ENCODE measurements around the gene LIN54.
"Not testable (repeated sequence)": the region's sequence is repeated elsewhere in the genome, so short reads cannot be mapped to it uniquely, and the experiment has no call there.

The LIN54 gene

DNA sequence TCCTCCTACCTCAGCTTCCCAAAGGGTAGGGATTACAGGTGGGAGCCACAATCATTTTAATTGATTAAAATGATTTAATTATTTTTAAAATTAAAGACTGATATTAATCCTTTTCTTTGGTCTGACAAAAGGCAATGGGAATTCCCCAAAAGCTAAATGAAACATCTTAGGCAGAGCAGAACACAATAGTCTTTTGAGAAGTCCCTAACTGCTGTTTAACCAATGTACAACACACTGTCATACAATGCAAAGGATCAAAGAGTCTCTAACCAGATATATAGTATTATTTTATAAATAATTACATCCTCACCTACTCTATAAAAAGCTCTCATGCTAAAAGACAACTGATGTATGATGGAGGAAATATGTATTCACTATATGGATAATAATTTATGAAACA lies 63.1 kb downstream of the LIN54 start:
- no peak for DNase-seq (ENCODE audit: low read depth)

DNA sequence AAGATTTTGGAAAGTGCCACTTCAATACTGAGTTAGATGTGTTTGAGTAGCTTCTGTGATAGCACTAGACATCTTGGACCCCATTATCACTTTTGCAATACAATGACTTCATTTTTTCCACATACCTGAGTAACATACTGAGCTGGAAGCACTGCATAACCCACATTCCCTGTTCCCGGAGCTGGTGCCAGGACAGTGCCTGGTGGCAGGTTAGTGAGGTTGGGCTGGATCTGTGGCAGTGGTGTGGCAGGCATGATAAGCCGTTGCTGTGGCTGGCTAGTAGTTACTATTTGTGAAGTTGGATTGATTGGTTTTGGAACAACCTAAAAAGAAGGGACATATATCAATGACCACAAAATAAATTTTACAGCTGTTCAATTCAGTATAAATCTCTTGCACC lies 71.2 kb downstream of the LIN54 start:
- DNase-seq (ENCODE audit: low read depth) = no peak

DNA sequence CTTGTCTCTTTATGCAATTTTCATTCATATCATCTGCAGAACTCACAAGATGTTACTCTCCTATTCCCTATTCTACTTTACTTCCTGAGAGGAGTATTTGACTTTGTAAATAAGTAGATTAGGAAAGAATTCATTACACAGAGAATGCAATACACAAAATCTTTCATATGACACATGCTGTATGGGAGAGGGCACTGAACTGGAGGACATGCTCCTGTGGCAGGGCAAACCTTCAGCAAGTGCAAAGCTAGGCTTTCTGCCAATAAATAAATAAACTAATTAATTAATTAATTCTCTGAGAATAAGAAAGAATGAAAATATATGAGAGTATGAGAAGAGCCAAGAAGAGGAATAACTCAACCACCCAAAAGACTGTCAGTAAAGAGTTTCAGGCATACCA lies 76.2 kb downstream of the LIN54 start:
- DNase-seq (ENCODE audit: low read depth) = no peak

DNA sequence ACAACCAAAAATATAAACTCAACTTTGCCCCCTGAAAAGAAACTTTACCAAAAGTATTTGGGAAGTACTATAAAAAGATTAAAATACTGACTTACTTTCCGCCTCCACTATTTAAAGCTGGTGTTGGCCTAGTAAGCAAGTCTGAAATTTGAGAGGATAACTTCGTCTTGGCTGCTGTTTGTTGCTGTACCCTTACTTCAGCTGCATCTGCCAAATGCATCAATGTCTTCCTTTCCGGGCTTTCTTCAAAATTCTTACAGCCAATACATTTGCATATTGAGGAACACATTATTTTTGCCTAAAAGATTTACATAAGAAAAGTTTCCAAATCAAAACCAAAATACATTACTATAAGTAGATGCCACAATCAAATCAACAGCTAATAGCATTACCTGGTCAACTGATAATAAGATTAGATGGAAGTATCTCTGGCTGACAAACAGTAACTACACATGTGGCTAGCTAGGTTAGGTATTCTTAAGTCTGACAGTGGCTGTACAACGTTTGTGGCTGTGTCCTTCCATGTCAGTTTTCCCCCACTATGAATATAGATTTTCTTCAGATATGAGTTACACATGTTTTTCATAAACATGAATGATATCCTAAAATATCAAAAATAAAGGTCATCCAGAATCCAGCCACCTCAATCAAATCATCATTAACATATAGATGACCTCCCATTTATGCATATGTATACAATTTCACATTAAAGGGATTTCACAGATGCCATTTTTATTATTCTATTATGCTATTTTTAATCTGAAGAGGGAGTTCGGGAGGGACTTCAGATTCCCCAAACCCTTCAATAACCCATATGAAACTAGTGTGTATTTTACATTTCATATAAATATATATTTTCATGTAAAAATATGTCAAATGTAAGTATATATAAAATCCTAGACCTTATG lies 79.5 kb downstream of the LIN54 start:
- no peak for DNase-seq (ENCODE audit: low read depth)

DNA sequence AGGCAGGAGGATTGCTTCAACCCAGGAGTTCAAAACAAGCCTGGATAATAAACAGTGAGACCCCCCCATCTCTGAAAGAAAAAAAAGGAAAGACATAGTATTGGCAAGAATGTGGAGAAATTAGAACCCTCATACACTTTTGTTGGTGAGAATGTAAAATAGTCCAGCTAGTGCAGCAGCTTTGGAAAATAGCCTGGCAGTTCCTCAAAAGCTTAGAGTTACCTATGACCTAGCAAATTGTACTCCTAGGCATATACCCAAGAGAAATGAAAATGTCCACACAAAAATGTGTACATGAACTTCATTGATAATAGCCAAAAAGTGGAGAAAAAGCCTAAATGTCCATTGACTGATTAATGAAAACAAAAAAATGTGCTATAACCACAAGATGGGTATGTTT lies 88.8 kb downstream of the LIN54 start:
- DNase-seq (ENCODE audit: low read depth) = no peak

DNA sequence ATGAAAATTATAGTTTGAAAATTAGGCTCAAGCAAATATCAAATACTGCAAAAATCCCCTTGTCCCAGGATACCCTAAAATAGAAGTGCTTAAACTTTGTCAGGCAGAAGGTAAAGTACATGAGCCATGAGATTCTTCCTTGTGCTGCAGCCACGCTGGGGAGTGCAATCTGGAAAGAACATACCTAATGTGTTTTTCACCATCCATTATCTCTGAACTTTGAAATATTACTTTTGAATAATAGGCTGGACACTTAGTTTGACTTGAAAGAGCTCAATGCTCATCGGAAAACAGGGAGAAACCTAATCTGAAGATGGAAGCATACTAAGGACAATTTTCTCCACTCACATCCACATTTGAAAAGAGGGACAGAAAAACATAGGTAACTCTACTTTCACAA lies 91.2 kb downstream of the LIN54 start:
- no peak for DNase-seq (ENCODE audit: low read depth)

DNA sequence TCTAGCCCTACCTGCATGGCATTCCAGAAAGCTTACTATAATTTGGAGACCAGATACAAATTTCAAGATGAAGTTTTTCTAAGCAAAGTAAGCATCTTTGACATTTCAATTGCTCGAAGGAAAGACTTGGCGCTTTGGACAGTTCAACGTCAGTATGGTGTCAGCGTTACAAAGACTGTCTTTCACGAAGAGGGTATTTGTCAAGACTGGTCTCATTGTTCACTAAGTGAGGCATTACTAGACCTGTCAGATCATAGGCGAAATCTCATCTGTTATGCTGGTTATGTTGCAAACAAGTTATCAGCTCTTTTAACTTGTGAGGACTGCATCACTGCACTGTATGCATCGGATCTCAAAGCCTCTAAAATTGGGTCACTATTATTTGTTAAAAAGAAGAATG lies 92.5 kb downstream of the LIN54 start:
- DNase-seq (ENCODE audit: low read depth) = no peak

DNA sequence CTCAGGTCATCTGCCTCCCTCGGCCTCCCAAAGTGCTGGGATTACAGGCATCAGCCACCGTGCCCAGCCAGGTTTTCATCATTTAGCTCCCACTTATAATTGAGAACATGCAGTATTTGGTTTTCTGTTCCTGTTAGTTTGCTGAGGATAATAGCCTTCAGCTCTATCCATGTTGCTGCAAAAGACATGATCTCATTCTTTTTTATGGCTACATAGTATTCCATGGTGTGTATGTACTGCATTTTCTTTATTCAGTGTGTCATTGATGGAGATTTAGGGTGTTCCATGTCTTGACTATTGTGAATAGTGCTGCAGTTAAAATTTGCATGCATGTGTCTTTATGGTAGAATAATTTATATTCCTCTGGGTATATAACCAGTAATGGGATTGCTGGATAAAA lies 96.7 kb downstream of the LIN54 start:
- not testable (repeated sequence) for DNase-seq (ENCODE audit: low read depth)

DNA sequence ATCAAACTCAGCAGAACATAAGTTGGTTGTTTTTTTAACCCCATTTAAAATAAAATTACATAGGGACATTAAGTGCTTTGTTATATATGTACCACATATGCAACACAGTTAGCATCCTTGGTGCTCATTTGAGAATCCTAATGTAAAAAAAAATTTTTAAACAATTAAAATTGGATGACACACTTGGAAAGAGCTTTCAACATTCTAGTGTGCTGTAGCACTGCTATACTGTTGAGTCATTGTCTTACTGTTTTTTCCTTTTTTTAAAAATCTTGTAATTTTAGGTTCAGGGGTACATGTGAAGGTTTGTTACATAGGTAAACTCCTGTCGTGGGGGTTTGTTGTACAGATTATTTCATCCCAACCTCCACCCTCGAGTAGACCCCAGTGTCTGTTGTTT lies 97.3 kb downstream of the LIN54 start:
- DNase-seq (ENCODE audit: low read depth) = no peak

DNA sequence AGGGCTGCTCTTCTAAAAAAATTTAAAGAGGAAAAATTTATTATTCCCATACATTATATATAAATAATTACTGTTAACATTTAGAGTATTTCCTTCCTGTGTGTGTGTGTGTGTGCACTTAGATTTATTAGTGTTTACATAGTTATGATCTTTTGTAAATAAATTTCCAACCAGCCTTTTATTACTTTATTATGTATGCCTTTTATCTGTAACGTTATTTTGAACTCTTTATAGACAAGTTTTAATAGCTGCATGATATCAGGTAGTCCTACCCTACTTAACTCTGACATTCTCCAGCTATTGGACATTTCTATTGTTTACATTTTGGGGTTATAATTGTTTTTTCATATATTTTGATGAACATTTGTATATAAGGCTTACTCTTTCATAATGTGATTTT lies 101.3 kb downstream of the LIN54 start:
- DNase-seq (ENCODE audit: low read depth) = no peak

DNA sequence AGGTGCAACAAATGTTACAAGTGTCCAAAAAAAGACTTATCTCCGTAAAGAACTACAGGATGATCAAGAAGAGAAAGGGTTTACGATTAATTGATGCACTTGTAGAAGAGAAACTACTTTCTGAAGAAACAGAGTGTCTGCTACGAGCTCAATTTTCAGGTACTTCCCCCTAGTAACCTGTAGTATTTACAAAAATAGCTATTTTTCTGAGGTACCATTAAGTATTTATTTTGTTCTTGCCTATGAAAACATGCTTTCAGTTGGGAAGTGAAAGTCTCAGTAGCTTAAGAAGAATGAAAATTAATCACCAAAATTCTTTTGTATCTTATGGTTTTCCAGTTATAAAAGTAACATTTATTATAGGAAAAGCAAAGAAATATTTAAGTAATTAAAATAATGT lies 104.2 kb downstream of the LIN54 start:
- DNase-seq (ENCODE audit: low read depth) = no peak

DNA sequence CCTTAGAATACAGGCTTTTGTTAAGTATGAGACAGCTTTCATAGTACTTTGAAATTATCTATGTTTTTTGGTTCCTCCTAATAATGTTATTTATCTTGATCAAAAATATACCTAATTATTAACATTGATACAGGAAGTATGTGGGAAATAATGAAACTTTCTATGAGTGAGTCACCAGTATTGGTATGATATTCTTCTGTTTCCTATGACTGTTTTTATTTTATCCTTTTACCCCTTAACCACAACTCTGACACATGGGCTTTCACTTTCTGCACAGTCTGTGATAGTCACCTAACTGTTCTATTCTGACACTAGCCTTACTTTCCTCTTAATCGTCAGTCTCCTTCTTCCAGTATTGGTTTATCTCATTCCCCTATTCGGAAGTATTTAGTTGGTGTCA lies 105.4 kb downstream of the LIN54 start:
- DNase-seq (ENCODE audit: low read depth) = no peak

DNA sequence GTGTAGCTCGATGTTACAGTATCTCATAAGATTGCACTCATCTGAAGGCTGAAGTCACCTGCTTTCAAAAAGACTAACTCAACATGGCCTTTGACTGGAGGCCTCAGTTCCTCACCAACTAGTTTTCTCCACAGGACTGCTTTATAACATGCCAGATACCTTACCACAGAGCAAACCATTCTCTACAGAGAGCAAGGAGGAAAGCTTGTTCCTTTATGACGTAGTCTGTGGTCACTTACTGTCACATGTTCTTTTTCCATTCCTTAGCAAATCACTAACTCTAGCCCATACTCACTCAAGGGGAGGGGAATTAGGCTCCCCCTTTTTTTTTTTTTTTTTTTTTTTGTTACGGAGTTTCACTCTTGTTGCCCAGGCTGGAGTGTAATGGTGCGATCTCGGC lies 106.9 kb downstream of the LIN54 start:
- no peak for DNase-seq (ENCODE audit: low read depth)

DNA sequence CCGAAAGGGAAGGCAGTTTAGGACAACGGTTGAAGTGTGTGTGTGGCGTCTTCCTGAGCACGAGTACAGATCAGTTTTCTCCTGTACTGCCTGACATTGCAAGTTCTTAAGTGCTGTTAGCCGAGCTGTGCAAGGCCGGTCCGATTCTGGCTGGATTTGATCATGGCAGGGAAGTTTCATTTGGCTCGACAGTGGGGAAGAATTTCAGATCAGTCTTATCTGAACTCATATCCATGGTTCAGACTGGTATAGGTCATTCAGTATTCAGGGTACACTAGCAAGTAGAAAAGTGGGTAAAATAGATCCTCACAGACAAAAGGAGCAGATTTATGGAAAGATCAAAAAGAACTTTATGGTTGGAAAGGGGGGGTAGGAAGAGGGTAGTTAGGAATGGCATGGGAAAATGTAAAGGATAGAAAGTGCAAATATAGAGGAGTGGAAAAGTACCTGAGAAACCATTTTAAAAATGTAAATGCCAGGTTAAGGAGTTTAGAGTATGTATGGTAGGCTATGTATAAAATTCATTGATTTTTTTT lies 109.4 kb downstream of the LIN54 start:
- no peak for DNase-seq (ENCODE audit: low read depth)

DNA sequence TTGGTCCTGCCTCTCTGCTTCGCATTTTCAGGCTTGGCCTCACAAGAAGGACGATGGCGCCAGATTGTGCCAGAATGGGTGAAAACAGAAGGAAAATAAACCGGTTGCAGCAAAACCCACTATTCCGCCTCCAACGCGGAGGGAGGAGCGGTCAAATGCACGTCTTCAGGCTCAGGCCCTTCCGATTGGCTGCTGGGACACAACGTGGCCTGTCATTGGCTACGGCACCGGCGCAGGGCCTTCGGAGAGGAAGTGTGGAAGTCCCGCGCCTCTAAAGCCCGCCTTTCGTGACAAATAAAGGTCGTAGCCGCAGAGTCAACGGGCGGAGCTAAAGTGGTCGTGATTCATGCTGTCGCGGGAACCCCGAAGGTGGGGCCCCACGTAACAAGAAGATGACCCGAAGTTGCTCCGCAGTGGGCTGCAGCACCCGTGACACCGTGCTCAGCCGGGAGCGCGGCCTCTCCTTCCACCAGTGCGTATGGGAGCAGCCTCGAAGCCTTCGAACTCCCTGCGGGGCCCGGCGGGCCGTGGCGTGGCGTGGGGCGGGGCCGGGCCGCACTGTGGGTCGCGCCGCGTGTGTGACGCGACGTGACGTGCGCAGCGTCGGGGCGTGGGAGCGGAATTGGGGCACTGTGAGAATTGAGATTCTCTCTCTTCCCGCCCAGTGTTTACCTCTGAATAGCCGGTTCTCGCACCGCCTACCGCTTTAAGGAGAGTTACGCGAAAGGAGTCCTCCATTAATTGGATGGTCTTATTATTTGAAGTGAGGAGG lies 110.0 kb downstream of the LIN54 start, which contains the start of gene THAP9:
Gene THAP9, plus strand, starts transcription at position 325 of the 772 bp plus-strand sequence. Its CDS starts 68 bp downstream, at position 393.
- peak; percentile 98 for DNase-seq (ENCODE audit: low read depth)

DNA sequence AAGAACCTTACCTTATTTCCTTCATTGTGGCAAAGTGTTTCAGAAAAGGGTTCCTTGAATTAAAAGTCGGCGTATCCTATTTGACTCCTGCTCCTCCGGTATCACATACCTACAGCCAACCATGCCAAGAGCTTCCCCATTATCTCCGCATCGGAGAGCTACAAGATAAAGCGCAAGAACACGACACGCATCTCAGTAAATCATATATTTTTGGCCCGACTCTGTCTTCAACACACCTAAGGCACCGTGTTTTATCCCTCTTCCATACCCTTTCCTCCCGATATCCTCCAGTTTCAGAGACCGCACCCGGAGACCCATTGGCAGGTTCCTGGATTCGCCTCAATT lies 110.6 kb downstream of the LIN54 start:
- no peak for DNase-seq (ENCODE audit: low read depth)

DNA sequence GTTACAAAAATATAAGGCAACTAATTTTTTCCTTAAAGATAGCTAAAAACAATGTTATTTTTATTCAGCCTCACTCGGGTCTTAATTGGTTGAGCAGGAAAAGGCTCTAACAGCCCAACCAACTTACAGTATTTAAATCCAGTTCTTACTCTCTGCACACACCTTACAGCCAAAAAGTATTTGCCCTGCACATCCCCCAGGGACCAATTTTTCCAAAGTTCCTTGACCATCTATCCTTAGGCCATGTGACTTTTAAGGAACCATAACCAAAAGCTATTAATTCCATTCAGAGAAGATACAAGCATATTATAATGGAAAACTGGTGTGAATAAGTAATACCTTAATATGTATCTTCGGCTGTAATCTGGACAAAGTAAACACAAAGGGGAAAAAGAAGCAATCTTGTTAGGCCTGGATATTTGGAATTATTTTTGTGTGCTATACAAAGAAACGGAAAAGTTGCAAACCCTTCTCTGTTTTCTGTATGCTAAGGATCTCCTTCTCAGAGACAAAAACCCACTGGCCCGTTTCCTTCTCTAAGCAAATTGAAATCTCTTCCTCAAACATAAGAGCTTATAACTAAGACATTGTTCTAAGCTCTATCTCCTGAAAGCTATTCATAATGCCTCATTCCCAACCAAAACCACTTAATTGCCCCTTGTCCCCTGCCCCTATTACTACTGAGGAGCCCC lies 111.1 kb downstream of the LIN54 start:
- DNase-seq (ENCODE audit: low read depth) = no peak

DNA sequence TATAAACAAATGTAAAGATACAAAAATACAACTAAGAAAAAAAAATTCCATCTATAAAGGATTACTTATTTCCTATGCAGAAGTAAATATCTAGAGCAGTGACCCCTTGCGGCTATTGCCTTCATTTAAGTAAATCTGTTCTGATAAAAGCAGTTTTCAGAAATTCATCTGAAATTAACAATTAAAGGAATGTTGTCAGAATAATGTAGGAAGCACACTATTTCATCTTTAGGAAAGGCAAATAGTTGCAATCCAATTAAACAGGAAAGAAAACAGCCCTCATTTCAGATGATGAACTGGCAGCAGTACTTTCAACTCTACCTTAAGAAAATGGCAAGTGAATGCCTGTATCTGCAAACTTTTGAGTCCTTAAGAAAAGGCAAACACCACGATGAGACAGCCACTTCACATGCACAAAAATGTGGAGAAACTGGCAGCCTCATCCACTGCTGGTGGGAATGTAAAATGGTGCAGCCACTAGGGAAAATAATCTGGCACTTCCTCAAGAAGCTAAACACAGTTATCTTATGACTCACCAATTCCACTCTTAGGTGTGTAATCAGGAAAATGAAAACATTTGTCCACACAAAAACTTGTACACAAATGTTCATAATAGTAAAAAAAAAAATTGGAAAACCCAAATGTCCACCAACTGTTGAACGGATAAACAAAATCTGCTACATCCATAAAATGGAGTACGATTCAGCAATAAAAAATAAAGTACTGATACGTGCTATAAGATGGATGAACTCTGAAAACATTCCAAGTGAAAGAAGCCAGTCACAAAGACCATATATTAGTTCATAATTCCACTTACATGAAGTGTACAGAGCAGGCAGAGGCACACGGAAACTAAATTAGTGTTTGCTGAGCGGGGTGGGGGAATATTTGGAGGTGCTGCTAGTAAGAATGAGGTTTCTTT lies 112.0 kb downstream of the LIN54 start:
- no peak for DNase-seq (ENCODE audit: low read depth)

DNA sequence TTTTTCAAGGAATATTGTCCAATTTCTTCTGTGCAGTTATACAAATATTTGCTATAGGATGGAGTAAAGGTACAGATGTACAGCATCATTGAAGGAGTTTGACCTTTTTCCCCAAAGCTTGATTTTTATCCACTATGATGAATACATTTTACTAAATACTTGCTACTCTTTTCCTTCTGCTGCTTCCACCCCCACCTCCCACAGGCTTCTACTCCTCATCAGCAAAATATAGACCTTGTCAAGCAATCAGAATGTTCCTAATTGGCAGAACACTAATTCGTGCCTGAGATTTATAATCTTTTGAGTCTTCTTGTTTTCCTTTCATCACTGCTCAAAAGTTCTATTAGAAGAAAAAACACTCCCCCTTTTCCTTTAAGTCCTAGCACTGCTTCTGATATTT lies 113.9 kb downstream of the LIN54 start:
- no peak for DNase-seq (ENCODE audit: low read depth)

DNA sequence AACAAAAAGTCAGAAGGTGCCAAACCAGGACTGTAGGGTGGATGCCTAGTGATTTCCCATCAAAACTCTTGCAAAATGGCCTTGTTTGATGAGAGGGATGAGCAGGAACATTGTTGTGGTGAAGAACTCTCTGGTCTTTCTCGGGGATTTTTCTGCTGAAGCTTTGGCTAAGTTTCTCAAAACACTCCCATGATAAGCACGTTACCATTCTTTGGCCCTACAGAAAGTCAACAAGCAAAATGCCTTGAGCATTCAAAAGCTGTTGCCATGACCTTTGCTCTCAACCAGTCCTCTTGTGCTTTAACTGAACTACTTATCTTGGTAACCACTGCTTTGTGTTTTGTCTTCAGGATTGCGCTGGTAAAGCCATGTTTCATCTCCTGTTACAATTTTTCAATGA lies 116.7 kb downstream of the LIN54 start:
- DNase-seq (ENCODE audit: low read depth) = no peak

DNA sequence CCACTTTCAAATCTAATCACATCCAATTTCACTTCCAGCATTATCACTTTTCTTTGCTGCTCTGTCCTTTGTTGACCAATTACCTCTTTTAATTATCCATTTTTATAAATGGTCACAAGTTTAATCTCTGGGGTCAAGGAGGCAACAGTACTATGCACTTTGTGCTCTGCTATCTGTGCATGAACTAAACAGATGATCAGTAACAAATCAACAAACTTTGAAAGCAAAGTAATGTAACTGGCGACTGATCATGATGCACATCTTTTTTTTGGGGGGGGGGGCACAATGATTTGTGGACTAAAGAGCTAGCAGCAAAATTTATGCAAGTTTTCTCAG lies 118.2 kb downstream of the LIN54 start:
- no peak for DNase-seq (ENCODE audit: low read depth)

Data from T follicular helper cell (primary cell).